ENCODE results near the gene DNMT3A. TPM values are rescaled to one million over a fixed set of nuclear protein-coding genes. Genes with fewer than 3 reads are reported as not detected.

Gene DNMT3A
- total RNA-seq, 1 experiment from 2014 or later = 215 TPM

GRCh38 chr2:25204190-25204838 lies 137.4 kb downstream of the DNMT3A start:
- Histone ChIP-seq H2BK12ac (ENCODE audit: insufficient read length, low read depth, low read length) (no peak overlapping the region), H3K56ac (ENCODE audit: insufficient read length, low read depth, low read length) (no peak overlapping the region), H3K23me2 (ENCODE audit: insufficient read length, low read depth, low read length, poor library complexity, severe bottlenecking) (no peaks in the 10 kb centered on the region), H3K27me3 (ENCODE audit: insufficient read depth, low read length) (no peaks in the 10 kb centered on the region), H3K9ac (ENCODE audit: extremely low read depth, insufficient read length, low read length) (no peak overlapping the region), H3K27ac (ENCODE audit: insufficient read length, low read depth, low read length) (no peak overlapping the region), H3K79me2 (ENCODE audit: insufficient read depth, low read length) (no peaks in the 10 kb centered on the region), H2AFZ (ENCODE audit: low read length) (no peak overlapping the region), H4K8ac (replicated peaks; ENCODE audit: insufficient read length, low read depth, low read length) (no peak overlapping the region), H4K91ac (ENCODE audit: insufficient read length, low read depth, low read length) (no peak overlapping the region), H3K18ac (ENCODE audit: insufficient read length, low read depth, low read length) (no peak overlapping the region), H3K14ac (ENCODE audit: insufficient read depth, low read length) (no peak overlapping the region; the same call in 1 of the 2 replicates), H2BK15ac (ENCODE audit: low read depth, low read length) (no peak overlapping the region), H2AK5ac (ENCODE audit: insufficient read length, low read length) (no peak overlapping the region), H3T11ph (ENCODE audit: low read length) (no peak overlapping the region), H3K4me1 (ENCODE audit: insufficient read depth, low read length) (no peaks in the 10 kb centered on the region), H2BK120ac (ENCODE audit: low read depth, low read length, poor library complexity, severe bottlenecking) (no peak overlapping the region), H4K5ac (ENCODE audit: insufficient read length, low read depth, low read length) (no peak overlapping the region), H2BK5ac (ENCODE audit: insufficient read length, low read length) (no peak overlapping the region), H2BK20ac (ENCODE audit: low read depth, low read length, poor library complexity, severe bottlenecking) (no peak overlapping the region), H3K79me1 (ENCODE audit: insufficient read depth, low read depth, low read length, poor library complexity, severe bottlenecking) (no peaks in the 10 kb centered on the region), H3K4me2 (ENCODE audit: insufficient read depth, insufficient read length, low read length) (no peak overlapping the region), H3K4ac (ENCODE audit: low read depth, low read length) (no peak overlapping the region), H4K20me1 (ENCODE audit: control insufficient read depth, insufficient read depth, insufficient read length) (no peaks in the 10 kb centered on the region), H3K9me3 (ENCODE audit: control insufficient read depth, low read depth, low read length) (no peaks in the 10 kb centered on the region), H3K23ac (ENCODE audit: insufficient read length, low read depth, low read length) (no peak overlapping the region)
- Mint-ChIP-seq H3K9me3 (no peaks in the 10 kb centered on the region), H3K27me3 (ENCODE audit: low read depth) (no peaks in the 10 kb centered on the region), H3K36me3 (ENCODE audit: insufficient read depth in 1 of 3, low read depth in 3 of 3) (no peaks in the 10 kb centered on the region), H3K27ac (no peak overlapping the region), H3K4me3 (no peak overlapping the region), H3K4me1 (peaks cover 12 to 13% of the 10 kb centered on the region in 2 experiments)
- WGBS (ENCODE audit: extremely low coverage, insufficient read length, low lambda C conversion rate) = no CpG with 5 or more reads among the region's 59 CpGs
- no peak for TF ChIP-seq CTCF (conservative IDR thresholded peaks at IDR 0.05)
- peak; percentile 57 for DNase-seq

Measured in H9 (cell line).